Gastrocnemius medialis (tissue), 4 donors: ENCODE results near the gene MEIKIN.

Experiments
- CTCF ChIP-seq, 5 experiments: fragments of 450-650 bp in 3 of 5; fragments of 200-600 bp in 2 of 5; sonication (generic) in 2 of 5; IDR thresholded peaks in 4 of 5; conservative IDR thresholded peaks in 1 of 5; 1 replicate in 4 of 5; 2 replicates in 1 of 5; pipeline ENCODE4 v1.5.1; 2016 to 2019; ENCODE audit warnings: antibody characterized with exemption in 5 of 5, mild to moderate bottlenecking in 3 of 5, moderate library complexity in 3 of 5
- POLR2A ChIP-seq, 2 donors: fragments of 450-650 bp; IDR thresholded peaks; one replicate each; pipeline ENCODE4 v1.6.1; 2017; ENCODE audit warnings: antibody characterized with exemption in 2 of 2, mild to moderate bottlenecking in 2 of 2, moderate library complexity in 2 of 2

- TF ChIP-seq CTCF (IDR thresholded peaks at IDR 0.05 in 4 of 5, conservative IDR thresholded peaks at IDR 0.05 in 1 of 5): no peak
- TF ChIP-seq POLR2A (IDR thresholded peaks at IDR 0.05): no peak
Measured at GRCh38 chr5:131950706-131951105, 5.2 kb upstream of the MEIKIN start.
